ENCODE measurements around the gene SPATA9.

The SPATA9 gene

GRCh38 chr5:95682891-95683290 is at the start of gene SPATA9:
Gene SPATA9 (minus strand): TSS chr5:95682991. CDS start chr5:95682854, 137 bp downstream.
- H3K9me3 ChIP-seq (ENCODE audit: insufficient read depth, low read depth, low read length): no peaks in the 10 kb centered on the region
- H3K27ac ChIP-seq (ENCODE audit: low read length): no peak within 1 kb of the TSS
- H3K27me3 ChIP-seq (ENCODE audit: insufficient read depth, low read length): no peaks in the 10 kb centered on the region
- peaks cover 5% of the 10 kb centered on the region; the same call in 1 of the 2 replicates for H3K4me1 ChIP-seq (ENCODE audit: insufficient read depth, low read length)
- H3K36me3 ChIP-seq (ENCODE audit: insufficient read depth, low read depth, low read length): no peaks in the 10 kb centered on the region
- H3K9ac ChIP-seq (ENCODE audit: low read depth, low read length): no peak within 1 kb of the TSS
- H3K4me3 ChIP-seq (ENCODE audit: low read length): no peak within 1 kb of the TSS

- H3K27me3 ChIP-seq (ENCODE audit: insufficient read depth, low read length): peaks cover 60% of the 10 kb centered on the region
- peak overlapping the region; percentile 78 for H3K4me3 ChIP-seq (ENCODE audit: low read length)
- no peaks in the 10 kb centered on the region for H3K9me3 ChIP-seq (ENCODE audit: insufficient read depth, low read depth, low read length)
- peaks cover 17% of the 10 kb centered on the region for H3K4me1 ChIP-seq (ENCODE audit: insufficient read depth, low read length)
- H3K36me3 ChIP-seq (ENCODE audit: insufficient read depth, low read depth, low read length): no peaks in the 10 kb centered on the region
- H3K27ac ChIP-seq (ENCODE audit: low read length): no peak overlapping the region
- peak overlapping the region; percentile 69; the same call in 1 of the 2 replicates for H3K9ac ChIP-seq (ENCODE audit: low read depth, low read length)
Measured at GRCh38 chr5:95731571-95732554, 49.1 kb upstream of the SPATA9 start.

DNA sequence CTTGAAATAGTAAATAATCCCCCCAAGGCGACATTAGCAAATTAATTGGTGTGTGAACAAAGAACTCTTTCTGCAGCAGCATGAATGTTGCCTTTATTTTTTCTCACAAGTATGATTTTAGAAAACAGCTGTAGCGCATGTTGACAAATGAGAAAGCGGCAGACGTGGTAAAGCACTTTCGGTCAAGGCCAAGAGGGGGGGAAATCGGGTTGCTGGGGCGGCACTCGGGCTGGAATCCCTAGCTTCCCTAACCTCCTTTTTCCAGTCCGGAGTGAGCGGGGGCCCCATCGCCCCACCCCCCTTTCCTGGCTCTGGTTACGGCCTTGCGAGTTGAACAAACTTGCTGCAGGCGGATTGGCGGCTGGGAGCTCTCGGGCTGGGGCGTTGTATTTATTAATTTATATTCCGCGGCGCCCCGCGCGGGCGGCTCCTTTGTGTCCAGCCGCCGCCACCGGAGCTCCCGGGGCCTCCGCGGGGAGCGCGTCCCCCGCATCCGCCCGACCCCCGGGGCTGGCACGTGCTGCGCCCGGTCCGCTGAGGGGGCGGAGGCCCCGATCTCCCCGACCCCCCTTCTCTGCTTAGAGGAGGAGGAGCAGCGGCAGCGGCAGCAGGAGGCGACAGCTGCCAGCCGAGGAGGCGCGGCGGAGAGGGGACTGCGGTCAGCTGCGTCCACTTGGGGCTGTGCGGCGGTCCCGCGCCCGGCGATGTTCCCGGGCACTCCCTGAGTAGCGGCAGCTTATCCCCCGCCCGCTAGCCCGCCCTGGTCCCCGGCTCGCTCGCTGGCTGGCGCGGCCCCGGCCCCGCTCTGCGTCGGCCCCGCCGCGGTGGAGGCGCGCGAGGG is 48.2 kb upstream of the SPATA9 start, which contains the start of gene RHOBTB3:
Gene RHOBTB3 (plus strand): TSS at position 607 of the 841 bp plus-strand sequence. CDS start 347 bp downstream, outside the sequence.
- Histone ChIP-seq H3K27me3 (ENCODE audit: insufficient read depth, low read length) (peaks cover 60% of the 10 kb centered on the region), H3K9me3 (ENCODE audit: insufficient read depth, low read depth, low read length) (no peaks in the 10 kb centered on the region), H3K27ac (ENCODE audit: low read length) (no peak within 1 kb of the TSS), H3K4me3 (ENCODE audit: low read length) (peak within 1 kb of the TSS; percentile 78), H3K9ac (ENCODE audit: low read depth, low read length) (peak within 1 kb of the TSS; percentile 69; the same call in 1 of the 2 replicates), H3K4me1 (ENCODE audit: insufficient read depth, low read length) (peaks cover 24% of the 10 kb centered on the region), H3K36me3 (ENCODE audit: insufficient read depth, low read depth, low read length) (no peaks in the 10 kb centered on the region)

DNA sequence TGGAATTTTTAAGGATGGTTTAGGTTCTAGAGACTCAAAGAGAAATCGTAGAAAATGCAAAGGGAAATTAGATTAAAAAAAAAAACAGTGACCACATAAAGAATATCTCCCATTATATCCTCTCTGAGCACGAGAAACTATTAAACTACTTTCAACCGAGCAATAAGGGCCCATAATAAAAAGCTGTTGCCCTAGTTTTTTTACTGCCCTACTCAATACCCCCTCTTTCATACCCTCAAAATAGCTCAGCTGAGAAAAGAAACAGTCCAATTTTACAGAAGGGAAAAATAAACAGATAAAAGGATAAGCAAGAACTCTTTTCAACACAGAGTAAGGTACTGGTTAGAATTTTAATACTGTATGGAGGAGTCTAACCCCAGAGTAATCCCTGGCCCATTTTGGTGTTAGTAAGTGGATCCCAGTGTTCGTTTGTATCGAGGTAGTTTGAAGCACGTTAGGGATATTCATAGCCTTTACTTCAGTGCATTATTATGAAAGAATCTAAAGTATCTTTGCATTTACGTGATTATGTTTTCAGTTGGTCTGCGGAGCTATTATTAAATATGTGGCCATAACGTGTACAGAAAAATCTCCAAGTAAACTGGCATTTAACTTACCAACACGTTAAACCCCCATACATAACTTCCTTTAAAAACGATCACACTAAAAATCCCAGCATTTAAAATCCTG is 47.4 kb upstream of the SPATA9 start:
- H3K27me3 ChIP-seq (ENCODE audit: insufficient read depth, low read length): peaks cover 60% of the 10 kb centered on the region
- peak overlapping the region; percentile 69; the same call in 1 of the 2 replicates for H3K9ac ChIP-seq (ENCODE audit: low read depth, low read length)
- no peak overlapping the region for H3K27ac ChIP-seq (ENCODE audit: low read length)
- peak overlapping the region; percentile 78 for H3K4me3 ChIP-seq (ENCODE audit: low read length)
- H3K9me3 ChIP-seq (ENCODE audit: insufficient read depth, low read depth, low read length): no peaks in the 10 kb centered on the region
- H3K36me3 ChIP-seq (ENCODE audit: insufficient read depth, low read depth, low read length): no peaks in the 10 kb centered on the region
- peaks cover 24% of the 10 kb centered on the region for H3K4me1 ChIP-seq (ENCODE audit: insufficient read depth, low read length)

DNA sequence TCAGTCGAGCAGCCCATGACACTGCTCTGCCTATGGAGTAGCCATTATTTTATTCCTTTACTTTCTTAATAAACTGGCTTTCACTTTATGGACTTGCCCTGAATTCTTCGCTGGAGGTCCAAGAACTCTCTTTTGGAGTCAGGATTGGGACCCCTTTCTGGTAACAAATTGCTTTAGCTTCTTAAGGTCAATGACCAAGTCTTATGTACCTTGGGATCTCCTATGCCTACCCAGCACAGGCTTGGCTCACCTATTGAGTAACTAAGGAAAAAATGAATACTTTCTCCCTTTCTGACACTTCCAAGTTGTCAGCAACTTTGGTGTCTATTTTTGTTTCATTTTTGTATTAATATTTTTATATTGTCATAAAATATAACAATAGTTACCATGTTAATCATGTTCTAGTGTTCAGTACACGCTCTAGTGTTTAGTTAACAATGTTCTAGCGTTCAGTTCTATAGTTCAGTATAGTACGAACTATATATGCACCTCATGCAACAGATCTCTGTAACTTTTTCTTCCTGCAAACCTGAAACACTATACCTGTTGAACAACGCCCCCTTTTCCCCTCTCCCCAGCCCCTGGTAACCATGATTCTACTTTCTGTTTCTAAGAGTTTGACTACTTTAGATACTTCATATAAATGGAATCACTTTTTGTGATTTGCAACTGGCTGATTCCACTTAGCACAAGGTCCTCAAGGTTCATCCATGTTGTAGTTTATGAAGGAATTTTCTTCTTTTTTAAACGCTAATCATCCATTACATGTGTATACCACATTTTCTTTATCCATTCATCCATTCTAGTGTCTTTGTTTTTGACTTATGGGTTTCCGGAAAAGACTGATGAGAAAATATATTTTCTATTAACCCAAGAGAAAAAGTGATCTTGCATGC is 46.6 kb upstream of the SPATA9 start:
- H3K36me3 ChIP-seq (ENCODE audit: insufficient read depth, low read depth, low read length): no peaks in the 10 kb centered on the region

DNA sequence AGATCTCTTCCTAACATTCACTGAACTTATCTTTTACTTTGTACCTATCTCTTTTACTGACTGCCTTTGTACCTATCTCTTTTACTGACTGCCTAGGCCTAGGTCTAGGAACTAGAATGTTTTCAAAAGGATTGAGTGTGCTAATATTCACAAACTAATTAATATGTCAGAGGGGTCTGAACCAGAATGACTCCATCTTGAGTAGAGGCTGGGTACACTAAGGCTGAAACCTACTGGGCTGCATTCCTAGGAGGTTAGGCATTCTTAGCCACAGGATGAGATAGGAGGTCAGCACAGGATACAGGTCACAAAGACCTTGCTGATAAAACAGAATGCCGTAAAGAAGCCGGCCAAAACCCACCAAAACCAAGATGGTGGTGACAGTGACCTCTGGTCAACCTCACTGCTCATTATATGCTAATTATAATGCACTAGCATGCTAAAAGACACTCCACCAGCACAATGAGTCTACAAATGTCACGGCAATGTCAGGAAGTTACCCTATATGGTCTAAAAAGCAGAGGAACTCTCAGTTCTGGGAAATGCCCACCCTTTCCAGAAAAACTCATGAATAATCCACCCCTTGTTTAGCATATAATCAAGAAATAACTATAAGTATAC is 45.8 kb upstream of the SPATA9 start:
- Histone ChIP-seq H3K27ac (ENCODE audit: low read length) (no peak overlapping the region), H3K4me3 (ENCODE audit: low read length) (no peak overlapping the region), H3K4me1 (ENCODE audit: insufficient read depth, low read length) (peaks cover 26% of the 10 kb centered on the region), H3K9ac (ENCODE audit: low read depth, low read length) (no peak overlapping the region), H3K36me3 (ENCODE audit: insufficient read depth, low read depth, low read length) (no peaks in the 10 kb centered on the region), H3K9me3 (ENCODE audit: insufficient read depth, low read depth, low read length) (no peaks in the 10 kb centered on the region), H3K27me3 (ENCODE audit: insufficient read depth, low read length) (peaks cover 51% of the 10 kb centered on the region)

More for the DNA sequence above, 46.6 kb upstream of the SPATA9 start:
- H3K4me3 ChIP-seq (ENCODE audit: low read length): no peak overlapping the region
- peaks cover 58% of the 10 kb centered on the region for H3K27me3 ChIP-seq (ENCODE audit: insufficient read depth, low read length)
- H3K9me3 ChIP-seq (ENCODE audit: insufficient read depth, low read depth, low read length): no peaks in the 10 kb centered on the region
- no peak overlapping the region for H3K27ac ChIP-seq (ENCODE audit: low read length)
- H3K9ac ChIP-seq (ENCODE audit: low read depth, low read length): no peak overlapping the region
- H3K4me1 ChIP-seq (ENCODE audit: insufficient read depth, low read length): peaks cover 24% of the 10 kb centered on the region

GRCh38 chr5:95727764-95728191 is 45.0 kb upstream of the SPATA9 start:
- no peaks in the 10 kb centered on the region for H3K9me3 ChIP-seq (ENCODE audit: insufficient read depth, low read depth, low read length)
- H3K9ac ChIP-seq (ENCODE audit: low read depth, low read length): no peak overlapping the region
- H3K27me3 ChIP-seq (ENCODE audit: insufficient read depth, low read length): peaks cover 42% of the 10 kb centered on the region
- peaks cover 26% of the 10 kb centered on the region for H3K4me1 ChIP-seq (ENCODE audit: insufficient read depth, low read length)
- no peaks in the 10 kb centered on the region for H3K36me3 ChIP-seq (ENCODE audit: insufficient read depth, low read depth, low read length)
- H3K27ac ChIP-seq (ENCODE audit: low read length): no peak overlapping the region
- no peak overlapping the region for H3K4me3 ChIP-seq (ENCODE audit: low read length)

DNA sequence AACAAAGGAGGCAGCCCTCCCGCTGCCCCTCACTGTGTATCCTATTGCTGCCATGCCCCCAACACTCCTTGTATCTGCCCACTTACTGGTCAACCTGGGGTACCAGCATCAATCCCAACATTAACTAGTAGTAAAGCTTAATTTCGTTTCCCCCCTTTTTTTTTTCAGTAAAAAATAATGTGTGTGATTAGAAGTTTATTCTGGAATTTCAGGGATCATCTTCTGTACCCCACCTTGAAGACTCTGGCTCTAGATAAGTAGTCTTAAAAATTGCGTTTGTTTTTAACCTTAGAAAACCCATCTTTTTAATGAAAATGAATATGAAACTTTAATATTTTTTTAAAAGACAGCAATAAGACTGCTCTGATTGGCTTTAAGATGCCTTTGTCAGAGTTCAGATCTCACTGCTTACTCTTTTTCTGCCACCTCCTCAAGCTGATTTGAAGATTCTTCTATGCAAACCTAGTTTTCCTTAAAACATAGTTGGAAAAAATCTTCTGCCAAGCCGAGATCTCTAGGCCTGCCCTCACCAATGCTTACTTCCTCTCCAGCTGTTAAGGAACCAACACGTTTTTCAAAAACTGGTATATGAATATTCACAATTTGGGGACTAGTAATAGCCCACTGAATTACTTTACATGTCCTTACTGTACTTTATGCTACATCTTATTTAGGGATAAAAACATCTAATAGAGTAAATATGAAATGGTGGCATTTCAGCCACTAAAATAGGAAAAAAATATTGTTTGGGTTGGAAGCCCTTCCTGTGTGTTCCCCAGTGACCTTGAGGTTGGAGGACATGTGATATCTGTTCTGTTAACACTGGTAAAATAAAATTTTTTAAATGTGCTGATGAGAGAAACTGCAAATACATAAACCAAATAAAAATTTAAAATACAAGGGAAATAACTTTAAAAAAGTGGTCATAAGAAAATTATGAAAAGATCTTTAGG is 44.3 kb upstream of the SPATA9 start:
- H3K27ac ChIP-seq (ENCODE audit: low read length): no peak overlapping the region
- H3K27me3 ChIP-seq (ENCODE audit: insufficient read depth, low read length): peaks cover 35% of the 10 kb centered on the region
- no peak overlapping the region for H3K4me3 ChIP-seq (ENCODE audit: low read length)
- H3K4me1 ChIP-seq (ENCODE audit: insufficient read depth, low read length): peaks cover 25% of the 10 kb centered on the region
- H3K9ac ChIP-seq (ENCODE audit: low read depth, low read length): no peak overlapping the region
- H3K9me3 ChIP-seq (ENCODE audit: insufficient read depth, low read depth, low read length): no peaks in the 10 kb centered on the region
- no peaks in the 10 kb centered on the region for H3K36me3 ChIP-seq (ENCODE audit: insufficient read depth, low read depth, low read length)

DNA sequence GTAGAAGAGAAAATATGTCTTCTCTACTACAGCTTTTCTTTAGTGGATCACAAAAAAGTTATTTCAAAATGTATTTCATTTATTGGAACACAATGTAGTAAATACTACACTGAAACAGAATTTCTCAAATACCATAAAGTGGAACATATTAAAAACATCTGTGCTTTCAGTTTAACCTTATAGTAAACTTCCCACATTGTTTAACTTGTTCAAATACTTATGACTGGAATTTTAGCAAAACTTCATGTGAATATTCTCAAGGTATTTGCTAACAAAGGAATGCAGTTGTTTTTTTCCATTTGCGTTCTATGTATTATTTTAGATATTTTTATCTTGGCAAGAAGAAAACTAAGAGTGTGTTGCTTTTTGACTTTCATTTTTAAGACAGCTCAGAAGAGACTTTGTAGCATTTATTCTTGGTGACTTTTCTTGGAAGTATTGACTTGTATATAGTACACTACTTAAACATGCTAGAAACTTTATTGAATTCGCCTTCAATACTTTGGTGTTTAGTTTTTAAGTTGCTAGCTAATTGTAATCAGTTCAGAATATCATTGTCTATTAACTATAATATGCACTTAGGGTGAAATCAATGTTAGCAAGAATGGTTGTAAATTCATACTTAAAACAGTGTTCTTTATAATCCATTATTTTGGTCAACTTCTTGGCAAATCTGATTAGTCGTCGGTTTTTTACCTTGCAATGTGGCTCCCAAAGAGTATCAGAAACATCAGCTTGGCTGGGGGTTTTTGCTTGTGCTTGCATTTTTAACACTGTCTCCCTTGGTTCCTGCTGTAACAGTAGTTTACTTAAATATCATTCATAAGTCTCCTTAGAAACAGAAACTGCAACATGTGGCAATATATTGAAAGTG is 43.4 kb upstream of the SPATA9 start:
- no peak overlapping the region for H3K27ac ChIP-seq (ENCODE audit: low read length)
- no peaks in the 10 kb centered on the region for H3K36me3 ChIP-seq (ENCODE audit: insufficient read depth, low read depth, low read length)
- H3K9me3 ChIP-seq (ENCODE audit: insufficient read depth, low read depth, low read length): no peaks in the 10 kb centered on the region
- H3K4me3 ChIP-seq (ENCODE audit: low read length): no peak overlapping the region
- no peak overlapping the region for H3K9ac ChIP-seq (ENCODE audit: low read depth, low read length)
- H3K4me1 ChIP-seq (ENCODE audit: insufficient read depth, low read length): peaks cover 24% of the 10 kb centered on the region
- H3K27me3 ChIP-seq (ENCODE audit: insufficient read depth, low read length): peaks cover 30% of the 10 kb centered on the region

Data from iPS-20b (cell line).